Subcutaneous adipose tissue (tissue), 4 donors: Measurements from ENCODE around the gene SHANK3. TPM values are rescaled to one million over a fixed set of nuclear protein-coding genes. Genes with fewer than 3 reads are reported as not detected.

ENCODE experiments used
- CTCF ChIP-seq: fragments of 450-650 bp; IDR thresholded peaks from one replicate; pipeline ENCODE4 v1.5.1; 2016; ENCODE audit warnings: low read depth, mild to moderate bottlenecking, control low read depth, antibody characterized with exemption, moderate library complexity
- total RNA-seq, 4 donors: library from RNA; depleted of rRNA; stranded (reverse); fragments of >200 nt; gene quantifications; one replicate each; pipeline ENCODE4 v1.1.0, GENCODE V29; 2016

Gene SHANK3
- total RNA-seq, 4 donors from 2014 or later = 5.1 to 87.2 (median 15.2) TPM

GRCh38 chr22:50700387-50701075 is 27.9 kb downstream of the SHANK3 start:
- TF ChIP-seq CTCF = no peak

- no peak for TF ChIP-seq CTCF
These were observed 28.4 kb downstream of the SHANK3 start for GRCh38 chr22:50701076-50701419.

- no peak for TF ChIP-seq CTCF
These were observed 29.0 kb downstream of the SHANK3 start for GRCh38 chr22:50701428-50702154.

- TF ChIP-seq CTCF = no peak
These were observed 29.6 kb downstream of the SHANK3 start for GRCh38 chr22:50702261-50702671.

- no peak for TF ChIP-seq CTCF
These were observed 30.4 kb downstream of the SHANK3 start for GRCh38 chr22:50702821-50703725.

GRCh38 chr22:50703726-50704509 is 31.3 kb downstream of the SHANK3 start:
- no peak for TF ChIP-seq CTCF
